Endothelial cell of umbilical vein (primary cell): ENCODE measurements around the gene REPS1.

ENCODE experiments used
- EZH2 ChIP-seq: IDR thresholded peaks from 2 replicates; pipeline ENCODE4 v1.6.1; 2012; ENCODE audit warnings: borderline replicate concordance, low read depth, mild to moderate bottlenecking, moderate library complexity, low read length, inconsistent platforms; ENCODE audit not compliant: severe bottlenecking
- JUN ChIP-seq: IDR thresholded peaks from 2 replicates; pipeline ENCODE4 v1.6.1; 2011; ENCODE audit warnings: borderline replicate concordance, low read depth; ENCODE audit not compliant: insufficient read length, insufficient read depth
- POLR2A ChIP-seq: IDR thresholded peaks from 2 replicates; pipeline ENCODE4 v1.6.1; 2012; ENCODE audit warnings: low read depth, mild to moderate bottlenecking, control low read depth, low read length
- TF ChIP-seq, protein P1 (sequence below): IDR thresholded peaks from 2 replicates; pipeline ENCODE4 v1.6.1; 2011; ENCODE audit not compliant: insufficient read depth, insufficient read length

DNA sequence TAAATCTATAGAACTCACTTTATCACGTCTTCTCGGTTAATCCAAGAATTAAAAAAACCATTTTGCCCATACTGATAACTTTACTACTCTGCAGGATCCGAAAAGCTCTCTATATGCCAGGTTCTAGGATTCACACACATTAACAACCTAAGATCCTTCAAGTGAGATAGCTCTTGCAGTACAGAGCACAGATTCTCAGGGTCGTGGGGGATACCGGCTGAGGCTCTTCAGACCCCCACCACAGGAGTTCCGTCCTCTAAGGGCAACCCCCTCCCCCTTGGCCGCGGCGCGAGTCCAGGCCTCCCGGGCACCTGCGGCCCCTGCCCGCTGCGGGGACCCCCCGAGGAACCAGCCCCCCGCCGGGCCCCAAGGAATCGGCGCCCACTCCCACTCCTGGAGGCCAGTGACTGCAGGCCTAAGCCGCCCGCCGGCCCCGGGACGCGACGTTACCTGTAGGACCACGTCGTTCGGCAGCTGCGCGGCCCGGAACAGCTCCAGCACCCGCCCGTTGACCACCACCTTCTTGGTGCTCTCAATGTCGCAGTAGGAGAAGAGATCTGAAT, 892 bp downstream of the REPS1 start:
- TF ChIP-seq EZH2: no peak
- no peak for TF ChIP-seq JUN
- TF ChIP-seq POLR2A: no peak
- TF ChIP-seq, protein P1, sequence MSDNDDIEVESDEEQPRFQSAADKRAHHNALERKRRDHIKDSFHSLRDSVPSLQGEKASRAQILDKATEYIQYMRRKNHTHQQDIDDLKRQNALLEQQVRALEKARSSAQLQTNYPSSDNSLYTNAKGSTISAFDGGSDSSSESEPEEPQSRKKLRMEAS: no peak
